H1 (cell line): ENCODE data around the gene WBP1. TPM values are rescaled to one million over a fixed set of nuclear protein-coding genes. Genes with fewer than 3 reads are reported as not detected.

Experiments
- CTCF ChIA-PET: fragments of 300-600 bp; sonication (Branson Sonifier 250); formaldehyde crosslinking; loops from one replicate; lab custom pipeline; 2021; ENCODE audit not compliant: partially characterized antibody; lab: Charles Lee
- POLR2A ChIA-PET: fragments of 300-600 bp; sonication (Branson Sonifier 250); formaldehyde crosslinking; loops from one replicate; lab custom pipeline; 2021; ENCODE audit warnings: inconsistent platforms; ENCODE audit not compliant: partially characterized antibody; lab: Charles Lee
- DNase-seq, 2 experiments: peaks; one replicate each; pipeline versions ENCODE4 v3.0.0 to v3.0.0-alpha.2; 2010 to 2022; ENCODE audit warnings: low spot score in 2 of 2, low read depth in 1 of 2, mixed read lengths in 1 of 2
- FAIRE-seq: peaks from 2 replicates; lab custom pipeline; 2011; peaks lifted over from hg19 to GRCh38; lab: Jason Lieb, UNC
- H2AFZ ChIP-seq: 2 replicates; pipeline ENCODE4 v1.8.1; 2012; ENCODE audit warnings: low read length, inconsistent platforms
- H2AK5ac ChIP-seq: 2 replicates; pipeline ENCODE4 v1.6.1; 2013; ENCODE audit warnings: low read depth, low read length
- H2BK120ac ChIP-seq: replicated peaks from 2 replicates; pipeline ENCODE3; 2013; ENCODE audit warnings: low read depth, low read length, inconsistent platforms
- H2BK12ac ChIP-seq: 2 replicates; pipeline ENCODE4 v1.6.1; 2013; ENCODE audit warnings: low read depth, low read length
- H2BK15ac ChIP-seq: 2 replicates; pipeline ENCODE4 v1.6.1; 2013; ENCODE audit warnings: low read length
- H2BK20ac ChIP-seq: 2 replicates; pipeline ENCODE4 v1.6.1; 2013; ENCODE audit warnings: low read length
- H2BK5ac ChIP-seq: 2 replicates; pipeline ENCODE4 v1.6.1; 2013; ENCODE audit warnings: low read depth, low read length
- H3K14ac ChIP-seq: 2 replicates; pipeline ENCODE4 v1.6.1; 2013; ENCODE audit warnings: inconsistent platforms; ENCODE audit not compliant: insufficient read length
- H3K18ac ChIP-seq: 2 replicates; pipeline ENCODE4 v1.6.1; 2013; ENCODE audit warnings: low read length; ENCODE audit errors: extremely low read depth
- H3K23ac ChIP-seq: 2 replicates; pipeline ENCODE4 v1.6.1; 2013; ENCODE audit warnings: inconsistent platforms; ENCODE audit not compliant: insufficient read length
- H3K23me2 ChIP-seq: 2 replicates; pipeline ENCODE4 v1.6.1; 2013; ENCODE audit warnings: low read depth, low read length
- H3K27ac ChIP-seq: 2 replicates; pipeline ENCODE4 v1.6.1; 2011; ENCODE audit warnings: low read depth, low read length, inconsistent platforms
- H3K27me3 ChIP-seq, 4 experiments: replicated peaks in 1 of 4; 1 replicate in 1 of 4; 2 replicates in 3 of 4; pipeline versions ENCODE4 v1.6.1 to v1.8.1; 2011 to 2013; ENCODE audit warnings: low read length in 3 of 4, mild to moderate bottlenecking in 3 of 4, inconsistent platforms in 2 of 4, mixed read lengths in 2 of 4, moderate library complexity in 1 of 4; ENCODE audit not compliant: control insufficient read depth in 3 of 4, insufficient read depth in 3 of 4; ENCODE audit errors: extremely low read depth in 1 of 4
- H3K36me3 ChIP-seq, 4 experiments: 2 replicates each; pipeline versions ENCODE4 v1.6.1 to v1.8.1; 2011 to 2013; ENCODE audit warnings: mild to moderate bottlenecking in 4 of 4, low read length in 3 of 4, moderate library complexity in 2 of 4, control low read depth in 1 of 4, inconsistent platforms in 1 of 4; ENCODE audit not compliant: insufficient read depth in 4 of 4, control insufficient read depth in 2 of 4
- H3K4ac ChIP-seq: replicated peaks from 2 replicates; pipeline ENCODE3; 2013; ENCODE audit warnings: low read length, low read depth, mixed read lengths, inconsistent platforms; ENCODE audit not compliant: insufficient read length
- H3K4me1 ChIP-seq, 4 experiments: replicated peaks in 1 of 4; 1 replicate in 1 of 4; 2 replicates in 3 of 4; pipeline versions ENCODE4 v1.6.1 to v1.8.1; 2011 to 2013; ENCODE audit warnings: low read length in 3 of 4, inconsistent platforms in 2 of 4, mixed read lengths in 1 of 4; ENCODE audit not compliant: insufficient read depth in 4 of 4, control insufficient read depth in 3 of 4
- H3K4me2 ChIP-seq, 2 experiments: 2 replicates each; pipeline versions ENCODE4 v1.6.1 to v1.8.1; 2011 to 2013; ENCODE audit warnings: low read depth in 2 of 2, low read length in 2 of 2, control low read depth in 1 of 2, inconsistent platforms in 1 of 2, mild to moderate bottlenecking in 1 of 2; ENCODE audit not compliant: insufficient read depth in 1 of 2
- H3K4me3 ChIP-seq, 4 experiments: fragments of 200-600, 300-600 bp in 1 of 4; sonication (generic), shearing (Covaris generic), sonication (Bioruptor Twin) in 1 of 4; 2 replicates each; pipeline versions ENCODE4 v1.5.1 to v1.8.1; 2011 to 2016; ENCODE audit warnings: low read length in 4 of 4, low read depth in 3 of 4, control low read depth in 2 of 4, inconsistent platforms in 2 of 4, mild to moderate bottlenecking in 2 of 4, mixed read lengths in 1 of 4, moderate library complexity in 1 of 4; ENCODE audit not compliant: insufficient read depth in 2 of 4; ENCODE audit errors: extremely low read depth in 1 of 4
- H3K56ac ChIP-seq: replicated peaks from 2 replicates; pipeline ENCODE3; 2013; ENCODE audit warnings: low read depth, mild to moderate bottlenecking, mixed read lengths, low read length, inconsistent platforms; ENCODE audit not compliant: insufficient read length
- H3K79me1 ChIP-seq: 2 replicates; pipeline ENCODE4 v1.6.1; 2013; ENCODE audit warnings: low read depth, low read length, control low read depth
- H3K79me2 ChIP-seq, 2 experiments: 2 replicates each; pipeline versions ENCODE4 v1.6.1 to v1.8.1; 2012 to 2013; ENCODE audit warnings: low read length in 2 of 2, mild to moderate bottlenecking in 2 of 2, inconsistent platforms in 1 of 2; ENCODE audit not compliant: insufficient read depth in 2 of 2, control insufficient read depth in 1 of 2
- H3K9ac ChIP-seq, 4 experiments: replicated peaks in 1 of 4; 1 replicate in 1 of 4; 2 replicates in 3 of 4; pipeline versions ENCODE4 v1.6.1 to v1.8.1; 2011 to 2013; ENCODE audit warnings: low read depth in 3 of 4, low read length in 3 of 4, control low read depth in 2 of 4, mild to moderate bottlenecking in 2 of 4, moderate library complexity in 2 of 4, inconsistent platforms in 1 of 4; ENCODE audit errors: extremely low read depth in 1 of 4
- H3K9me3 ChIP-seq, 2 experiments: 2 replicates each; pipeline versions ENCODE4 v1.6.1 to v1.8.1; 2012 to 2013; ENCODE audit warnings: mild to moderate bottlenecking in 2 of 2, moderate library complexity in 2 of 2, control low read depth in 1 of 2, inconsistent platforms in 1 of 2, low read depth in 1 of 2, low read length in 1 of 2, mixed read lengths in 1 of 2; ENCODE audit not compliant: insufficient read depth in 2 of 2
- H4K20me1 ChIP-seq, 2 experiments: replicated peaks in 1 of 2; 2 replicates each; pipeline versions ENCODE3 to v1.8.1; 2011 to 2013; ENCODE audit warnings: inconsistent platforms in 2 of 2, low read length in 2 of 2, mild to moderate bottlenecking in 1 of 2; ENCODE audit not compliant: insufficient read depth in 2 of 2, control insufficient read depth in 1 of 2
- H4K5ac ChIP-seq: 2 replicates; pipeline ENCODE4 v1.6.1; 2013; ENCODE audit warnings: low read length, low read depth, mixed read lengths, inconsistent platforms; ENCODE audit not compliant: insufficient read length
- H4K8ac ChIP-seq: 2 replicates; pipeline ENCODE4 v1.8.0; 2013; ENCODE audit warnings: mild to moderate bottlenecking, moderate library complexity, low read length, inconsistent platforms; ENCODE audit not compliant: insufficient read depth; ENCODE audit errors: extremely low read depth
- H4K91ac ChIP-seq: replicated peaks from 2 replicates; pipeline ENCODE3; 2013; ENCODE audit warnings: low read length, mixed read lengths, inconsistent platforms; ENCODE audit not compliant: insufficient read length
- CBX5 ChIP-seq: fragments of 300-800, 300-1000 bp; sonication (generic); IDR thresholded peaks from 2 replicates; pipeline ENCODE4 v1.7.1; 2016; ENCODE audit warnings: antibody characterized with exemption, low read length, low read depth
- CEBPB ChIP-seq: IDR thresholded peaks from 2 replicates; pipeline ENCODE4 v1.6.1; 2012; ENCODE audit warnings: low read depth, low read length
- NANOG ChIP-seq: IDR thresholded peaks from 2 replicates; pipeline ENCODE4 v1.6.1; 2011; ENCODE audit warnings: low read length, low read depth, mild to moderate bottlenecking, inconsistent platforms; ENCODE audit not compliant: insufficient read depth, poor library complexity, severe bottlenecking
- PHF8 ChIP-seq: fragments of 200-600 bp; sonication (generic); conservative IDR thresholded peaks from 2 replicates; pipeline ENCODE4 v1.7.1; 2012; ENCODE audit warnings: low read depth, mild to moderate bottlenecking, inconsistent platforms, low read length, moderate library complexity
- RFX5 ChIP-seq: IDR thresholded peaks from 2 replicates; pipeline ENCODE4 v1.6.1; 2011; ENCODE audit warnings: low read depth, low read length, improper control_type of control experiment, borderline replicate concordance
- RXRA ChIP-seq: IDR thresholded peaks from 2 replicates; pipeline ENCODE4 v1.6.1; 2011; ENCODE audit warnings: low read depth, mild to moderate bottlenecking, low read length, moderate library complexity; ENCODE audit not compliant: insufficient read depth
- SAP30 ChIP-seq: fragments of 300-600 bp; sonication (generic); IDR thresholded peaks from 2 replicates; pipeline ENCODE4 v1.7.1; 2012; ENCODE audit warnings: low read length, moderate library complexity, mild to moderate bottlenecking, inconsistent platforms; ENCODE audit not compliant: insufficient read depth, insufficient replicate concordance
- SIN3A ChIP-seq, 2 experiments: IDR thresholded peaks in 1 of 2; conservative IDR thresholded peaks in 1 of 2; 2 replicates each; pipeline ENCODE4 v1.6.1; 2011 to 2012; ENCODE audit warnings: low read length in 2 of 2, improper control_type of control experiment in 1 of 2, low read depth in 1 of 2, mild to moderate bottlenecking in 1 of 2
- SP2 ChIP-seq: IDR thresholded peaks from 2 replicates; pipeline ENCODE4 v1.6.1; 2012; ENCODE audit warnings: mild to moderate bottlenecking, low read length, inconsistent platforms
- WGBS, 2 experiments: shearing (Covaris generic) in 1 of 2; methylation state at CpG; one replicate each; pipeline versions ENCODE4 v1.1.6 to v1.1.7; 2013 to 2015; ENCODE audit warnings: low lambda C conversion rate in 2 of 2, mixed read lengths in 2 of 2, inconsistent platforms in 1 of 2, low coverage in 1 of 2, missing lambda C conversion rate in 1 of 2; ENCODE audit not compliant: insufficient replicate concordance in 2 of 2, insufficient coverage in 1 of 2, insufficient read length in 1 of 2; ENCODE audit errors: extremely low coverage in 1 of 2, missing lambda C conversion rate in 1 of 2; 5-methylcytosine and 5-hydroxymethylcytosine counted together
- polyA plus RNA-seq, 7 experiments: library from polyadenylated mRNA; depleted of rRNA in 3 of 7; stranded (reverse) in 5 of 7; unstranded in 2 of 7; fragments of >200 nt in 5 of 7; fragments of 200-250 nt in 2 of 7; gene quantifications; 1 replicate in 5 of 7; 2 replicates in 1 of 7; 4 replicates in 1 of 7; pipeline versions ENCODE4 v1.2.1 to v1.2.3, GENCODE V29; 2011 to 2013; ENCODE audit warnings: missing spikeins in 2 of 7, mixed read lengths in 2 of 7
- total RNA-seq: library from RNA; stranded (reverse); fragmentation: NEBNext Ultra II Directional; extraction: Animal tissue kit (Norgen Biotek cat#: 25700); gene quantifications from 2 replicates; pipeline ENCODE4 v1.2.1, GENCODE V29; 2021

Gene WBP1
- total and polyA plus RNA-seq, 2 of the 8 experiments (the other 6 are each of a cell fraction or from before 2014, with no cell fraction given) = 57.2 to 190 TPM

DNA sequence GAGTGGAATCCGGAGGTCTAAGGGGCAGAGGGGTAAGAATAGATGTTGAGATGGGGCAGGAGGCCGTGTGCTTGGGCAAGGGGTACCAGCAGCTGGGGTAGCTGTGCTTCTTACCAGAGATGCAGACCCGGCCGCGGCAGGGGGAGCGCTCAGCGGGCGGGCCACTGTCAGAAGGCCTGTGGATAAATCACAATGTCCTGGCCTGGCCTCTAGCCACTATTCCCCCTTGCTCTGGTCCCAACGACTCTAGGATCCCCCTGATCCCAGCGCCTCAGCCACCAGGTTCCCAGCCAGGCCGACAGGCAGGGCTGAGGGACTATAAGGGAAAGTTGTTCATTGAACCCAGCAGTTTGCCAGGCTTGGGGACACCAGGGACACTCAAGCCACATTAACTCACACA, 27.7 kb upstream of the WBP1 start:
- Histone ChIP-seq H2AFZ (no peak overlapping the region), H3K18ac (no peak overlapping the region), H3K56ac (no peak overlapping the region), H3K79me1 (peaks cover 12% of the 10 kb centered on the region), H3K14ac (no peak overlapping the region), H3K4ac (no peak overlapping the region), H3K9ac (no peak overlapping the region), H3K27me3 (no peaks in the 10 kb centered on the region), H2BK15ac (no peak overlapping the region), H3K79me2 (peaks cover 0 to 12% of the 10 kb centered on the region in 2 experiments; a peak in 2 of 4 replicates), H2BK12ac (no peak overlapping the region), H2BK120ac (no peak overlapping the region), H3K36me3 (peaks cover 20 to 69% (median 55%) of the 10 kb centered on the region in 4 experiments), H3K27ac (no peak overlapping the region), H2AK5ac (no peak overlapping the region), H3K23ac (no peak overlapping the region), H3K4me1 (no peaks in the 10 kb centered on the region), H3K23me2 (no peaks in the 10 kb centered on the region), H4K8ac (no peak overlapping the region), H2BK20ac (no peak overlapping the region), H4K91ac (no peak overlapping the region), H4K5ac (no peak overlapping the region), H3K9me3 (no peaks in the 10 kb centered on the region), H4K20me1 (peaks cover 6 to 19% of the 10 kb centered on the region in 2 experiments), H3K4me3 (no peak overlapping the region), H2BK5ac (no peak overlapping the region), H3K4me2 (no peak overlapping the region)
- WGBS, 2 experiments = 89% methylated on average over 11 of the region's 11 CpGs; no CpG with 5 or more reads in 1 of the 2 experiments
- POLR2A ChIA-PET = interaction anchor here (1.9 to 5.5 kb wide), 3 partner anchors 9 to 10 kb away, joined by 15 to 42 read pairs (median 22); partner anchors contain the start of genes C2orf81, RTKN and WDR54
- no peak for FAIRE-seq
- DNase-seq = no peak
- TF ChIP-seq SP2 = no peak
- no peak for TF ChIP-seq RFX5
- no peak for TF ChIP-seq SAP30
- no peak for TF ChIP-seq CEBPB
- no peak for TF ChIP-seq NANOG
- no peak for TF ChIP-seq PHF8
- no peak for TF ChIP-seq SIN3A (conservative IDR thresholded peaks at IDR 0.05 in 1 of 2, IDR thresholded peaks at IDR 0.05 in 1 of 2; ENCODE audit: low read depth in 1 of 2, low read length in 2 of 2)
- TF ChIP-seq CBX5 = no peak
- no peak for TF ChIP-seq RXRA
- CTCF ChIA-PET = interaction anchor here (1.1 to 2.7 kb wide), 2 partner anchors 13 to 95 kb away, joined by 4 to 9 read pairs; no protein-coding TSS in a partner anchor
